DMS153 treated with DMSO at 0.1 percent for 48 hours (cell line): Measurements from ENCODE around the gene MPEG1.
A peak's percentile ranks its signal among the peaks of the same experiment; 100 is the strongest.

Experiments
- DNase-seq: peaks from one replicate; lab custom pipeline; 2025; ENCODE audit not compliant: unreplicated experiment; lab: John Stamatoyannopoulos, UW

Gene MPEG1

DNA sequence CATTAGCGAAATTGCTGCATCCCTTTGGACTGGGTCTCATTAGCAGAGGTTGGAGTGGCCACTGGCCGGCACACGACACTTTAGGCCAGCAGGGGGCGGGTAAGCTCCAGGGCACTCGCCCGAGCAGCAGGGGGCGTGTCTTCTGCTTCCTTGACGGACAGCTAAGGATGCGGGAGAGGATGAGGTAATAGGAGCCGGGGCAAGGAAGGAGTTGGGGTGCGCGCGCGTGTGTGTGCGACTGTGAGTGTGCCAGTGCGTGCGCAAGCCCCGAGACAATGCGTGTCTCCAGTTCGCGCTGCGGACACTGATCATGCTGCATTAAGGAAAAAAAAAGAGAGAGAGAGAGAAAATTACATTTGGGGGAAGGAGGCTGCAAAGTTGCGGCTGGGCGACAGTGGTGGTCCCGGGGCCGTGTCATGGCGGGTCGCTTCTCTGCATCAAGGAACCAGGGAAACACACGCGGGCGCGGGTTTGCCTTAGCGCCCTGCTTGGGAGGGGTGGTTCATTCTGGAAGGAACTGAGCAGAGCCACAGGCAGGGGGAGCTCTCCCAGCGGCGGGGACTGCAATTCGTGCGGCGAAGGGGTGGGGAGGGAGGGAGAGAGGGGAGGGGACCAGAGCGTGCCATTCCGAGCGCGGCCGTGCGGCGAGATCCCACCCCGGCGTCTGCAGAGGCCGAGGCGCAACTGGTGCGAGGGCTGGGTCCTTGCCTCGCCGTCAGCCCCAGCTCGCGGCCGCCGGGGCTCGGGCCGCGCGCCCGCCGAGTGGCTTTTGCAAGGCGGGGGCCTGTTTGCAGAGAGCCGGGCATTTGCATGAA is 41.0 kb downstream of the MPEG1 start, which contains the start of gene DTX4:
Gene DTX4 (plus strand): TSS at position 625 of the 815 bp plus-strand sequence. CDS start 464 bp downstream, outside the sequence.
- peak; percentile 85 for DNase-seq

GRCh38 chr11:59164028-59164427 is 48.7 kb downstream of the MPEG1 start:
- DNase-seq, result no peak
